ENCODE data around the gene HSD3B7. TPM values are rescaled to one million over a fixed set of nuclear protein-coding genes. Genes with fewer than 3 reads are reported as not detected.

HSD3B7 gene
- total and polyA plus RNA-seq, 10 of the 15 experiments (the other 5 are each of a cell fraction or from before 2014, with no cell fraction given) = 0.18 to 1.8 (median 0.48) TPM; not detected in 1

DNA sequence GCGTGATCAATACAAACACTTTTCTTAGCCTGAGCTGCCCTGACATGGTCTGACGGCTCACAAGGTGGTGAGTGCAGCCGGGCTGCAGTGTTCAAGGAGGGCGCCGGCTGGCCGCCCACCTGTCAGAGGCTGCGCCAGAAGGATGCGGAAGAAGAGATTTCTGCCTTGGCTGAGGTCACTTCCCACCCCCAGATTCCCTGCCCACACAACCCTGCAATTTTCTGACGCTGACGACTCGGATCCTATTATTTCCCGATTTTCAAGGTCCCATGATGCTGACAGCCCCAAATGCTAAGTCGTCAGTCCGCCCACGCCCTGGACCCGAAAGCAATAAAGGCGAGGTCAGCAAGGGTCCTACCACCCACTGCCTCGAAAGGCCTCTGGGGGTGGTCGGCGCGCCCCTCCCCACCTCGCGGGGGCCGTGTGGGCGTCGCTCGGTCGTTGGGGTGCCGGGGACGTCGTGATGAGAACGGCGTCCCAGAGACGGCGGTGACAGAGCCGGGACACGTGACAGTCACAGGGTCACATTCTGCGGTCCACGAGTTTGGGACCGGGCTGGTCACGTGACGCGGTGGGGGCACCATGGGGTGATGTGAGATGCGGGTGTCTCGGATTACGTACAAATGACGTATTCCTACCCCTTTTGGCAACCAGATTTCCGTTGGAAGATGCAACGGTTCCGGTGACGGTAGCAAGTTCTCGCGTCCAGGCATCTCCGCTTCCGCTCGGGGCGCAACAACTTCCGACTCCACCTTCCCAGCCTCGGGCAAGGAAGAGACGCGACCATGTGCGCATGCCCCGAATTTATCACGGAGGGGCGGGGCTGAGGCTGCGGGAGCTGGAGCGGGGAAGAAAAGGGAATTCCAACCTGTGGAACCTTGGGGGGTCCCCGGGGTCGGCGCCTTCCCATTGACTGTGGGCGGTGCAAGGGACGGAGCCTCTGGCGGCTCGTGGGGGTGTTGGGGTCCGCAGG lies 48.0 kb downstream of the HSD3B7 start, which contains the start of gene STX4 (continued):
- TF ChIP-seq, protein P1, sequence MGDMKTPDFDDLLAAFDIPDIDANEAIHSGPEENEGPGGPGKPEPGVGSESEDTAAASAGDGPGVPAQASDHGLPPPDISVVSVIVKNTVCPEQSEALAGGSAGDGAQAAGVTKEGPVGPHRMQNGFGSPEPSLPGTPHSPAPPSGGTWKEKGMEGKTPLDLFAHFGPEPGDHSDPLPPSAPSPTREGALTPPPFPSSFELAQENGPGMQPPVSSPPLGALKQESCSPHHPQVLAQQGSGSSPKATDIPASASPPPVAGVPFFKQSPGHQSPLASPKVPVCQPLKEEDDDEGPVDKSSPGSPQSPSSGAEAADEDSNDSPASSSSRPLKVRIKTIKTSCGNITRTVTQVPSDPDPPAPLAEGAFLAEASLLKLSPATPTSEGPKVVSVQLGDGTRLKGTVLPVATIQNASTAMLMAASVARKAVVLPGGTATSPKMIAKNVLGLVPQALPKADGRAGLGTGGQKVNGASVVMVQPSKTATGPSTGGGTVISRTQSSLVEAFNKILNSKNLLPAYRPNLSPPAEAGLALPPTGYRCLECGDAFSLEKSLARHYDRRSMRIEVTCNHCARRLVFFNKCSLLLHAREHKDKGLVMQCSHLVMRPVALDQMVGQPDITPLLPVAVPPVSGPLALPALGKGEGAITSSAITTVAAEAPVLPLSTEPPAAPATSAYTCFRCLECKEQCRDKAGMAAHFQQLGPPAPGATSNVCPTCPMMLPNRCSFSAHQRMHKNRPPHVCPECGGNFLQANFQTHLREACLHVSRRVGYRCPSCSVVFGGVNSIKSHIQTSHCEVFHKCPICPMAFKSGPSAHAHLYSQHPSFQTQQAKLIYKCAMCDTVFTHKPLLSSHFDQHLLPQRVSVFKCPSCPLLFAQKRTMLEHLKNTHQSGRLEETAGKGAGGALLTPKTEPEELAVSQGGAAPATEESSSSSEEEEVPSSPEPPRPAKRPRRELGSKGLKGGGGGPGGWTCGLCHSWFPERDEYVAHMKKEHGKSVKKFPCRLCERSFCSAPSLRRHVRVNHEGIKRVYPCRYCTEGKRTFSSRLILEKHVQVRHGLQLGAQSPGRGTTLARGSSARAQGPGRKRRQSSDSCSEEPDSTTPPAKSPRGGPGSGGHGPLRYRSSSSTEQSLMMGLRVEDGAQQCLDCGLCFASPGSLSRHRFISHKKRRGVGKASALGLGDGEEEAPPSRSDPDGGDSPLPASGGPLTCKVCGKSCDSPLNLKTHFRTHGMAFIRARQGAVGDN (IDR thresholded peaks at IDR 0.05) = peak; percentile 85
- TF ChIP-seq IKZF1 (conservative IDR thresholded peaks at IDR 0.05) (peak; percentile 86), ZNF217 (IDR thresholded peaks at IDR 0.05) (peak; percentile 60; the same call in 1 of the 2 replicates), SREBF2 (IDR thresholded peaks at IDR 0.05; ENCODE audit: low read length) (peak; percentile 77), SMAD1 (IDR thresholded peaks at IDR 0.05; ENCODE audit: low read depth, partially characterized antibody) (peak; percentile 41), SREBF1 (IDR thresholded peaks at IDR 0.05; ENCODE audit: low read length) (peak; percentile 84; the same call in 1 of the 2 replicates), CBFB (IDR thresholded peaks at IDR 0.05; ENCODE audit: low read depth) (peak; percentile 73), CBX3 (IDR thresholded peaks at IDR 0.05; ENCODE audit: borderline replicate concordance, low read depth) (no peak), RAD51 (IDR thresholded peaks at IDR 0.05) (peak; percentile 100), FOXK2 (IDR thresholded peaks at IDR 0.05) (peak; percentile 45), CHD2 (IDR thresholded peaks at IDR 0.05; ENCODE audit: borderline replicate concordance, low read depth, low read length) (peak; percentile 58), GATAD2B (conservative IDR thresholded peaks at IDR 0.05; ENCODE audit: low read depth) (peak; percentile 96), CREB1 (IDR thresholded peaks at IDR 0.05; ENCODE audit: low read depth) (peak; percentile 100), RFX5 (IDR thresholded peaks at IDR 0.05; ENCODE audit: low read depth, low read length) (0 out of 2 replicates have a peak, but pooled peaks have one; percentile 8), RELA (IDR thresholded peaks at IDR 0.05; ENCODE audit: borderline replicate concordance, partially characterized antibody) (peak; percentile 79), WRNIP1 (IDR thresholded peaks at IDR 0.05; ENCODE audit: borderline replicate concordance, low read depth, low read length) (no peak), MYC (IDR thresholded peaks at IDR 0.05; ENCODE audit: insufficient read depth, insufficient read length, insufficient replicate concordance, low read length, severe bottlenecking) (peak; percentile 49)
- TF ChIP-seq, protein P2, sequence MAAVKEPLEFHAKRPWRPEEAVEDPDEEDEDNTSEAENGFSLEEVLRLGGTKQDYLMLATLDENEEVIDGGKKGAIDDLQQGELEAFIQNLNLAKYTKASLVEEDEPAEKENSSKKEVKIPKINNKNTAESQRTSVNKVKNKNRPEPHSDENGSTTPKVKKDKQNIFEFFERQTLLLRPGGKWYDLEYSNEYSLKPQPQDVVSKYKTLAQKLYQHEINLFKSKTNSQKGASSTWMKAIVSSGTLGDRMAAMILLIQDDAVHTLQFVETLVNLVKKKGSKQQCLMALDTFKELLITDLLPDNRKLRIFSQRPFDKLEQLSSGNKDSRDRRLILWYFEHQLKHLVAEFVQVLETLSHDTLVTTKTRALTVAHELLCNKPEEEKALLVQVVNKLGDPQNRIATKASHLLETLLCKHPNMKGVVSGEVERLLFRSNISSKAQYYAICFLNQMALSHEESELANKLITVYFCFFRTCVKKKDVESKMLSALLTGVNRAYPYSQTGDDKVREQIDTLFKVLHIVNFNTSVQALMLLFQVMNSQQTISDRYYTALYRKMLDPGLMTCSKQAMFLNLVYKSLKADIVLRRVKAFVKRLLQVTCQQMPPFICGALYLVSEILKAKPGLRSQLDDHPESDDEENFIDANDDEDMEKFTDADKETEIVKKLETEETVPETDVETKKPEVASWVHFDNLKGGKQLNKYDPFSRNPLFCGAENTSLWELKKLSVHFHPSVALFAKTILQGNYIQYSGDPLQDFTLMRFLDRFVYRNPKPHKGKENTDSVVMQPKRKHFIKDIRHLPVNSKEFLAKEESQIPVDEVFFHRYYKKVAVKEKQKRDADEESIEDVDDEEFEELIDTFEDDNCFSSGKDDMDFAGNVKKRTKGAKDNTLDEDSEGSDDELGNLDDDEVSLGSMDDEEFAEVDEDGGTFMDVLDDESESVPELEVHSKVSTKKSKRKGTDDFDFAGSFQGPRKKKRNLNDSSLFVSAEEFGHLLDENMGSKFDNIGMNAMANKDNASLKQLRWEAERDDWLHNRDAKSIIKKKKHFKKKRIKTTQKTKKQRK (IDR thresholded peaks at IDR 0.05; ENCODE audit: low read depth, low read length) = no peak
- TF ChIP-seq, protein P3, sequence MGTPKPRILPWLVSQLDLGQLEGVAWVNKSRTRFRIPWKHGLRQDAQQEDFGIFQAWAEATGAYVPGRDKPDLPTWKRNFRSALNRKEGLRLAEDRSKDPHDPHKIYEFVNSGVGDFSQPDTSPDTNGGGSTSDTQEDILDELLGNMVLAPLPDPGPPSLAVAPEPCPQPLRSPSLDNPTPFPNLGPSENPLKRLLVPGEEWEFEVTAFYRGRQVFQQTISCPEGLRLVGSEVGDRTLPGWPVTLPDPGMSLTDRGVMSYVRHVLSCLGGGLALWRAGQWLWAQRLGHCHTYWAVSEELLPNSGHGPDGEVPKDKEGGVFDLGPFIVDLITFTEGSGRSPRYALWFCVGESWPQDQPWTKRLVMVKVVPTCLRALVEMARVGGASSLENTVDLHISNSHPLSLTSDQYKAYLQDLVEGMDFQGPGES (IDR thresholded peaks at IDR 0.05) = no peak; the same call in 1 of the 2 replicates
- TF ChIP-seq, protein P4, sequence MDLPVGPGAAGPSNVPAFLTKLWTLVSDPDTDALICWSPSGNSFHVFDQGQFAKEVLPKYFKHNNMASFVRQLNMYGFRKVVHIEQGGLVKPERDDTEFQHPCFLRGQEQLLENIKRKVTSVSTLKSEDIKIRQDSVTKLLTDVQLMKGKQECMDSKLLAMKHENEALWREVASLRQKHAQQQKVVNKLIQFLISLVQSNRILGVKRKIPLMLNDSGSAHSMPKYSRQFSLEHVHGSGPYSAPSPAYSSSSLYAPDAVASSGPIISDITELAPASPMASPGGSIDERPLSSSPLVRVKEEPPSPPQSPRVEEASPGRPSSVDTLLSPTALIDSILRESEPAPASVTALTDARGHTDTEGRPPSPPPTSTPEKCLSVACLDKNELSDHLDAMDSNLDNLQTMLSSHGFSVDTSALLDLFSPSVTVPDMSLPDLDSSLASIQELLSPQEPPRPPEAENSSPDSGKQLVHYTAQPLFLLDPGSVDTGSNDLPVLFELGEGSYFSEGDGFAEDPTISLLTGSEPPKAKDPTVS (IDR thresholded peaks at IDR 0.05; ENCODE audit: low read depth, low read length) = no peak
